H9 (cell line): ENCODE results near the gene ZNF655. TPM values are rescaled to one million over a fixed set of nuclear protein-coding genes. Genes with fewer than 3 reads are reported as not detected.

Experiments
- DNase-seq: peaks from one replicate; pipeline ENCODE4 v3.0.0-alpha.2; 2017
- H2AFZ ChIP-seq: one replicate; pipeline ENCODE4 v1.6.1; 2013; ENCODE audit warnings: mild to moderate bottlenecking, low read length, control low read depth, moderate library complexity
- H2AK5ac ChIP-seq: 2 replicates; pipeline ENCODE4 v1.6.1; 2013; ENCODE audit warnings: low read length, control low read depth, mixed read lengths; ENCODE audit not compliant: insufficient read length
- H2BK120ac ChIP-seq: one replicate; pipeline ENCODE4 v1.6.1; 2013; ENCODE audit warnings: low read depth, mild to moderate bottlenecking, low read length, control low read depth, inconsistent platforms; ENCODE audit not compliant: poor library complexity, severe bottlenecking
- H2BK12ac ChIP-seq: 2 replicates; pipeline ENCODE4 v1.6.1; 2013; ENCODE audit warnings: low read length, control low read depth, mixed read lengths, low read depth; ENCODE audit not compliant: insufficient read length
- H2BK15ac ChIP-seq: 2 replicates; pipeline ENCODE4 v1.6.1; 2013; ENCODE audit warnings: low read depth, low read length, control low read depth
- H2BK20ac ChIP-seq: one replicate; pipeline ENCODE4 v1.6.1; 2013; ENCODE audit warnings: low read depth, mild to moderate bottlenecking, low read length, control low read depth, inconsistent platforms; ENCODE audit not compliant: poor library complexity, severe bottlenecking
- H2BK5ac ChIP-seq: 2 replicates; pipeline ENCODE4 v1.6.1; 2013; ENCODE audit warnings: low read length, control low read depth, mixed read lengths; ENCODE audit not compliant: insufficient read length
- H3K14ac ChIP-seq: 2 replicates; pipeline ENCODE4 v1.6.1; 2013; ENCODE audit warnings: low read length, control low read depth; ENCODE audit not compliant: insufficient read depth
- H3K18ac ChIP-seq: 2 replicates; pipeline ENCODE4 v1.6.1; 2013; ENCODE audit warnings: low read depth, mild to moderate bottlenecking, mixed read lengths, low read length, control low read depth; ENCODE audit not compliant: insufficient read length
- H3K23ac ChIP-seq: 2 replicates; pipeline ENCODE4 v1.6.1; 2013; ENCODE audit warnings: low read length, control low read depth, mixed read lengths, low read depth; ENCODE audit not compliant: insufficient read length
- H3K23me2 ChIP-seq: 2 replicates; pipeline ENCODE4 v1.6.1; 2013; ENCODE audit warnings: low read depth, mild to moderate bottlenecking, mixed read lengths, low read length, control low read depth; ENCODE audit not compliant: insufficient read length, poor library complexity, severe bottlenecking
- H3K27ac ChIP-seq: 2 replicates; pipeline ENCODE4 v1.5.1; 2013; ENCODE audit warnings: low read length, control low read depth, mixed read lengths, low read depth; ENCODE audit not compliant: insufficient read length
- H3K27me3 ChIP-seq: 2 replicates; pipeline ENCODE4 v1.6.1; 2013; ENCODE audit warnings: low read length, control low read depth, inconsistent platforms; ENCODE audit not compliant: insufficient read depth
- H3K4ac ChIP-seq: 2 replicates; pipeline ENCODE4 v1.6.1; 2013; ENCODE audit warnings: low read depth, mild to moderate bottlenecking, control low read depth, inconsistent platforms, low read length, moderate library complexity
- H3K4me1 ChIP-seq: 2 replicates; pipeline ENCODE4 v1.6.1; 2013; ENCODE audit warnings: low read length, control low read depth, inconsistent platforms; ENCODE audit not compliant: insufficient read depth
- H3K4me2 ChIP-seq: 2 replicates; pipeline ENCODE4 v1.6.1; 2013; ENCODE audit warnings: low read length, control low read depth, mixed read lengths; ENCODE audit not compliant: insufficient read length, insufficient read depth
- H3K56ac ChIP-seq: 2 replicates; pipeline ENCODE4 v1.6.1; 2013; ENCODE audit warnings: low read depth, mild to moderate bottlenecking, mixed read lengths, low read length, control low read depth; ENCODE audit not compliant: insufficient read length
- H3K79me1 ChIP-seq: 2 replicates; pipeline ENCODE4 v1.6.1; 2013; ENCODE audit warnings: low read depth, mild to moderate bottlenecking, moderate library complexity, low read length, control low read depth, inconsistent platforms; ENCODE audit not compliant: insufficient read depth, poor library complexity, severe bottlenecking
- H3K79me2 ChIP-seq: 2 replicates; pipeline ENCODE4 v1.6.1; 2013; ENCODE audit warnings: low read length, control low read depth, inconsistent platforms; ENCODE audit not compliant: insufficient read depth
- H3K9ac ChIP-seq: 2 replicates; pipeline ENCODE4 v1.6.1; 2013; ENCODE audit warnings: low read length, control low read depth, mixed read lengths; ENCODE audit not compliant: insufficient read length; ENCODE audit errors: extremely low read depth
- H3K9me3 ChIP-seq: one replicate; pipeline ENCODE4 v1.6.1; 2013; ENCODE audit warnings: low read depth, low read length, inconsistent platforms; ENCODE audit not compliant: control insufficient read depth
- H3T11ph ChIP-seq: one replicate; pipeline ENCODE4 v1.6.1; 2013; ENCODE audit warnings: mild to moderate bottlenecking, low read length, control low read depth, inconsistent platforms
- H4K20me1 ChIP-seq: one replicate; pipeline ENCODE4 v1.6.1; 2013; ENCODE audit not compliant: control insufficient read depth, insufficient read length, insufficient read depth
- H4K5ac ChIP-seq: 2 replicates; pipeline ENCODE4 v1.6.1; 2013; ENCODE audit warnings: low read depth, mild to moderate bottlenecking, mixed read lengths, low read length, control low read depth; ENCODE audit not compliant: insufficient read length
- H4K8ac ChIP-seq: replicated peaks from 2 replicates; pipeline ENCODE4 v1.6.1; 2013; ENCODE audit warnings: low read length, control low read depth, mixed read lengths, low read depth; ENCODE audit not compliant: insufficient read length
- H4K91ac ChIP-seq: 2 replicates; pipeline ENCODE4 v1.6.1; 2013; ENCODE audit warnings: low read depth, mild to moderate bottlenecking, moderate library complexity, mixed read lengths, low read length, control low read depth; ENCODE audit not compliant: insufficient read length
- H3K27ac Mint-ChIP-seq, 3 experiments: 2 replicates in 2 of 3; 3 replicates in 1 of 3; pipeline ENCODE4 v1.8.0; 2020 to 2021; ENCODE audit warnings: mixed read lengths in 3 of 3, mild to moderate bottlenecking in 1 of 3, moderate library complexity in 1 of 3
- H3K27me3 Mint-ChIP-seq: 2 replicates; pipeline ENCODE4 v1.8.0; 2021; ENCODE audit warnings: low read depth, mild to moderate bottlenecking, moderate library complexity, mixed read lengths
- H3K36me3 Mint-ChIP-seq, 3 experiments: 2 replicates in 2 of 3; 3 replicates in 1 of 3; pipeline ENCODE4 v1.8.0; 2020 to 2021; ENCODE audit warnings: low read depth in 3 of 3, mixed read lengths in 3 of 3; ENCODE audit not compliant: insufficient read depth in 1 of 3
- H3K4me1 Mint-ChIP-seq, 2 experiments: 2 replicates each; pipeline ENCODE4 v1.8.0; 2020; ENCODE audit warnings: mixed read lengths in 2 of 2
- H3K4me3 Mint-ChIP-seq, 2 experiments: 2 replicates in 1 of 2; 3 replicates in 1 of 2; pipeline ENCODE4 v1.8.0; 2020 to 2021; ENCODE audit warnings: mild to moderate bottlenecking in 2 of 2, mixed read lengths in 2 of 2, moderate library complexity in 1 of 2
- H3K9me3 Mint-ChIP-seq, 2 experiments: 2 replicates in 1 of 2; 3 replicates in 1 of 2; pipeline ENCODE4 v1.8.0; 2020; ENCODE audit warnings: mild to moderate bottlenecking in 2 of 2, mixed read lengths in 2 of 2, moderate library complexity in 1 of 2
- CTCF ChIP-seq: fragments of 200-600 bp; sonication (generic); conservative IDR thresholded peaks from 3 replicates; pipeline ENCODE4 v1.8.0; 2021; ENCODE audit warnings: antibody characterized with exemption, mild to moderate bottlenecking
- WGBS: extraction: QIAGEN DNeasy Blood & Tissue Kit; methylation state at CpG from one replicate; pipeline ENCODE4 v1.1.7; 2013; ENCODE audit warnings: missing lambda C conversion rate, low lambda C conversion rate, mixed read lengths; ENCODE audit not compliant: insufficient read length; ENCODE audit errors: extremely low coverage; 5-methylcytosine and 5-hydroxymethylcytosine counted together
- total RNA-seq: library from RNA; stranded (reverse); gene quantifications from 2 replicates; pipeline ENCODE4 v1.2.1, GENCODE V29; 2021

The ZNF655 gene
- total RNA-seq, 1 experiment from 2014 or later = 49.2 TPM

- Mint-ChIP-seq H3K27ac (no peak overlapping the region), H3K4me1 (no peaks in the 10 kb centered on the region), H3K4me3 (no peak overlapping the region), H3K9me3 (peaks cover 69 to 77% of the 10 kb centered on the region in 2 experiments), H3K36me3 (peaks cover 73 to 75% (median 75%) of the 10 kb centered on the region in 3 experiments), H3K27me3 (peaks cover 7% of the 10 kb centered on the region)
- Histone ChIP-seq H2BK5ac (no peak overlapping the region), H3K79me2 (no peaks in the 10 kb centered on the region), H3K9ac (no peak overlapping the region), H3K23ac (no peak overlapping the region), H4K20me1 (no peaks in the 10 kb centered on the region), H3K23me2 (no peaks in the 10 kb centered on the region), H3K27me3 (no peaks in the 10 kb centered on the region), H2AK5ac (no peak overlapping the region), H2BK20ac (no peak overlapping the region), H3K4me1 (no peaks in the 10 kb centered on the region), H3K4ac (no peak overlapping the region), H2BK12ac (no peak overlapping the region), H2BK15ac (no peak overlapping the region), H3K4me2 (no peak overlapping the region), H3T11ph (no peak overlapping the region), H4K8ac (no peak overlapping the region), H2BK120ac (no peak overlapping the region), H3K9me3 (peaks cover 55% of the 10 kb centered on the region), H4K5ac (no peak overlapping the region), H3K18ac (no peak overlapping the region), H4K91ac (no peak overlapping the region), H3K27ac (no peak overlapping the region), H2AFZ (no peak overlapping the region), H3K79me1 (no peaks in the 10 kb centered on the region), H3K14ac (no peak overlapping the region), H3K56ac (no peak overlapping the region)
- TF ChIP-seq CTCF = no peak
- no CpG with 5 or more reads among the region's 12 CpGs for WGBS
- no peak for DNase-seq
Measured at GRCh38 chr7:99531354-99531765, 27.1 kb upstream of the ZNF655 start.
